Measurements from ENCODE around the gene RASAL3.

DNA sequence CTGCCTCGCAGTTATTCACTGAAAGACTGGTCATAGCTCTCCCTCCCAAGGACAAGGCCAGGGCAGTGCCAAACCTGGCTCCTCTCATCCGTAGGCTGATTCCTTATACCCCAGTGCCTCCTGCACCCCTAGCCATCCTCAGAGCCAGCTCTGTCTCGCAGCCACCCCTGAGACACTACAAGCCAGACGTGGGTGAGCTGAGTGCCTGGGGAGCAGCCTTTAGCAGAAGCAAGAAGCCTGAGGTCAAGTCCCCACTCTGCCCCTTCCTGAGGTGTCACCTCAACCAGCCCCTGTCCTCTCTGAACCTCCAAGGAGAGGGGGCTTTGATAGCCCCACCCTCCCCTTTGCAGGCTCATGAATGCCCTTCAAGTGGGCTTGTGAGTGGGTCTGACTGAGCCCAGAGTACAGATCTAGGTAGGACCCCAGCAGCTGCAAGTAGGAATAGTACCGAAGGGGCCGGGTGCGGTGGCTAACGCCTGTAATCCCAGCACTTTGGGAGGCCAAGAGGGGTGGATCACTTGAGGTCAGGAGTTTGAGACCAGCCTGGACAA is 30.8 kb downstream of the RASAL3 start:
- TF ChIP-seq MXI1 (IDR thresholded peaks at IDR 0.05; ENCODE audit: borderline replicate concordance, low read depth, low read length) (no peak), RFX5 (IDR thresholded peaks at IDR 0.05; ENCODE audit: low read depth, low read length) (no peak), MAZ (IDR thresholded peaks at IDR 0.05; ENCODE audit: borderline replicate concordance, low read depth, low read length) (no peak), BHLHE40 (IDR thresholded peaks at IDR 0.05; ENCODE audit: low read depth, low read length) (no peak), POLR2A (IDR thresholded peaks at IDR 0.05; ENCODE audit: low read depth, low read length) (no peak)
- TF ChIP-seq, protein P1, sequence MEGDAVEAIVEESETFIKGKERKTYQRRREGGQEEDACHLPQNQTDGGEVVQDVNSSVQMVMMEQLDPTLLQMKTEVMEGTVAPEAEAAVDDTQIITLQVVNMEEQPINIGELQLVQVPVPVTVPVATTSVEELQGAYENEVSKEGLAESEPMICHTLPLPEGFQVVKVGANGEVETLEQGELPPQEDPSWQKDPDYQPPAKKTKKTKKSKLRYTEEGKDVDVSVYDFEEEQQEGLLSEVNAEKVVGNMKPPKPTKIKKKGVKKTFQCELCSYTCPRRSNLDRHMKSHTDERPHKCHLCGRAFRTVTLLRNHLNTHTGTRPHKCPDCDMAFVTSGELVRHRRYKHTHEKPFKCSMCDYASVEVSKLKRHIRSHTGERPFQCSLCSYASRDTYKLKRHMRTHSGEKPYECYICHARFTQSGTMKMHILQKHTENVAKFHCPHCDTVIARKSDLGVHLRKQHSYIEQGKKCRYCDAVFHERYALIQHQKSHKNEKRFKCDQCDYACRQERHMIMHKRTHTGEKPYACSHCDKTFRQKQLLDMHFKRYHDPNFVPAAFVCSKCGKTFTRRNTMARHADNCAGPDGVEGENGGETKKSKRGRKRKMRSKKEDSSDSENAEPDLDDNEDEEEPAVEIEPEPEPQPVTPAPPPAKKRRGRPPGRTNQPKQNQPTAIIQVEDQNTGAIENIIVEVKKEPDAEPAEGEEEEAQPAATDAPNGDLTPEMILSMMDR (conservative IDR thresholded peaks at IDR 0.05; ENCODE audit: low read depth, low read length), result no peak
